CD4-positive, alpha-beta T cell treated with Interleukin-6 for 4 hours (primary cell): ENCODE results near the gene TRPM4.
"Not testable (repeated sequence)": the region's sequence is repeated elsewhere in the genome, so short reads cannot be mapped to it uniquely, and the experiment has no call there.

Source experiments
- DNase-seq: peaks from one replicate; pipeline ENCODE4 v3.0.0-alpha.2; 2020; ENCODE audit warnings: mixed read lengths

The TRPM4 gene

GRCh38 chr19:49196527-49197240 is 39.1 kb downstream of the TRPM4 start:
- no peak for DNase-seq

GRCh38 chr19:49200238-49200862 is 42.8 kb downstream of the TRPM4 start:
- no peak for DNase-seq

- no peak for DNase-seq
Observed at GRCh38 chr19:49201042-49201441, 43.5 kb downstream of the TRPM4 start.

- DNase-seq, result no peak
Observed at GRCh38 chr19:49205114-49205513, 47.5 kb downstream of the TRPM4 start.

- DNase-seq, result not testable (repeated sequence)
Observed at GRCh38 chr19:49209502-49209901, 51.9 kb downstream of the TRPM4 start.

GRCh38 chr19:49210108-49210900 is 52.7 kb downstream of the TRPM4 start:
- DNase-seq, result peak; percentile 24

GRCh38 chr19:49210901-49211451 is 53.4 kb downstream of the TRPM4 start:
- no peak for DNase-seq

GRCh38 chr19:49212016-49212701 is 54.6 kb downstream of the TRPM4 start:
- DNase-seq, result no peak

GRCh38 chr19:49213791-49214190 is 56.2 kb downstream of the TRPM4 start:
- no peak for DNase-seq

- no peak for DNase-seq
Observed at GRCh38 chr19:49214701-49215100, 57.1 kb downstream of the TRPM4 start.

GRCh38 chr19:49216071-49216470 is 58.5 kb downstream of the TRPM4 start:
- DNase-seq, result no peak

GRCh38 chr19:49217382-49217781 is 59.8 kb downstream of the TRPM4 start:
- no peak for DNase-seq

- no peak for DNase-seq
Observed at GRCh38 chr19:49222011-49222410, 64.4 kb downstream of the TRPM4 start.

GRCh38 chr19:49222528-49222927 is 64.9 kb downstream of the TRPM4 start:
- DNase-seq, result no peak

- DNase-seq, result no peak
Observed at GRCh38 chr19:49223472-49223871, 65.9 kb downstream of the TRPM4 start.

- not testable (repeated sequence) for DNase-seq
Observed at GRCh38 chr19:49224441-49224840, 66.8 kb downstream of the TRPM4 start.

GRCh38 chr19:49224879-49225278 is 67.3 kb downstream of the TRPM4 start:
- DNase-seq, result peak; percentile 28

GRCh38 chr19:49229416-49229815 is 71.8 kb downstream of the TRPM4 start:
- no peak for DNase-seq

GRCh38 chr19:49231389-49231788 is 73.8 kb downstream of the TRPM4 start:
- peak; percentile 20 for DNase-seq

- DNase-seq, result no peak
Observed at GRCh38 chr19:49231804-49232203, 74.2 kb downstream of the TRPM4 start.

GRCh38 chr19:49233163-49233562 is 75.6 kb downstream of the TRPM4 start:
- no peak for DNase-seq

- no peak for DNase-seq
Observed at GRCh38 chr19:49241769-49242168, 84.2 kb downstream of the TRPM4 start.

- DNase-seq, result no peak
Observed at GRCh38 chr19:49243129-49243528, 85.5 kb downstream of the TRPM4 start.
